DMS79 treated with DMSO at 0.1 percent for 48 hours (cell line): ENCODE results near the gene OR2Z1.
"Not testable (repeated sequence)": the region's sequence is repeated elsewhere in the genome, so short reads cannot be mapped to it uniquely, and the experiment has no call there.

Source experiments
- DNase-seq: peaks from one replicate; lab custom pipeline; 2025; lab: John Stamatoyannopoulos, UW

OR2Z1 gene

GRCh38 chr19:8702350-8702749 is 19.1 kb upstream of the OR2Z1 start:
- DNase-seq = no peak

- DNase-seq = no peak
Measured at GRCh38 chr19:8703223-8703622, 18.2 kb upstream of the OR2Z1 start.

GRCh38 chr19:8705304-8705703 is 16.1 kb upstream of the OR2Z1 start:
- DNase-seq = not testable (repeated sequence)

DNA sequence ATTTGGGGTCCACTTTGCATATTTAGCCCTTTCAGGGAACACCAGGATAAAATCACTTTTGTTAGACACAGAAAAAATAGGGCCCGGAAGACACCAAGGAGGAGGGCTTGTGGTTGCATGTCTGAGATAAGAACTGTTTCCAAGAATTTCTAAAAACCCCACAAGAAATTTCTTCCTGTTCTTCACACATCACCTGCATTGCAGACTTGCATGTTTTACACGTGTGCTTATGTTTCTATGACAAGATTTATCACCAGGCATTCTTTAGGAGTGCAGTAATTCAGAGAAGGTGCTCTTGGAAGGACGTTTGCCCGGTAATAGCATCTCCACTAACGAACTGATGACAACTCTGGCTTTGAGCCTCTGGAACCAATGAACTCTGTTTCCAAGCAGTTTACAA is 15.7 kb upstream of the OR2Z1 start:
- no peak for DNase-seq

DNA sequence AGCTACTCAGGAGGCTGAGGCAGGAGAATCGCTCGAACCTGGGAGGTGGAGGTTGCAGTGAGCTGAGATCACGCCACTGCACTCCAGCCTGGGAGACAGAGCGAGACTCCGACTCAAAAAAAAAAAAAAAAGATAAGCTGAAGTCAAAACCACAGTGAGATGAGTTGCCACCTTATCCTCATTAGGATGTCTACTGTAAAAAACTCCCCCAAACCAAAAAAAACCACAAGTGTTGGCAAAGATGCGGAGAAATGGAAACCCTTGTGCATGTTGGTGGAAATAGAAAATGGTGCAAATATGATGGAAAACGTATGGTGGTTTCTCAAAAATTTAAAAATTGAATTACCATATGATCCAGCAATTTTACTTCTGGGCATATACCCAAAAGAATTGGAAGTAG is 11.1 kb upstream of the OR2Z1 start:
- DNase-seq = not testable (repeated sequence)

DNA sequence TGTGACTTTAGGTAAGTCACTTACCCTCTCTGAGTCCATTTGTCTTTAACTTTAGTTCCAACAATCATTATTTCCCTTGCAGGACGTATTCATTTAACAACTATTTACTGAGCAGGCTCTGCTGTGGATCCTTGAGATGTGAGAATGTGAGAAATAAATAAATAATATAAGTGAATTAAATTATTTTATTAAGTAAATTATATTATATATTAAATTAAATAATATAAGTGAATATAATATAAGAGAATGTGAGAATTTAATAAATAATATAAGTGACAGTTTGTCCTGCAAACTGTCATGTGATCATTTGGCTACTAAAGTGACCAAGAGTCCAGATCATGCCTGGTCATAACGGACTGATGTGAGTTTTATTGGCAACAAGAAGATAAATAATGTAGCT is 598 bp downstream of the OR2Z1 start:
- no peak for DNase-seq

DNA sequence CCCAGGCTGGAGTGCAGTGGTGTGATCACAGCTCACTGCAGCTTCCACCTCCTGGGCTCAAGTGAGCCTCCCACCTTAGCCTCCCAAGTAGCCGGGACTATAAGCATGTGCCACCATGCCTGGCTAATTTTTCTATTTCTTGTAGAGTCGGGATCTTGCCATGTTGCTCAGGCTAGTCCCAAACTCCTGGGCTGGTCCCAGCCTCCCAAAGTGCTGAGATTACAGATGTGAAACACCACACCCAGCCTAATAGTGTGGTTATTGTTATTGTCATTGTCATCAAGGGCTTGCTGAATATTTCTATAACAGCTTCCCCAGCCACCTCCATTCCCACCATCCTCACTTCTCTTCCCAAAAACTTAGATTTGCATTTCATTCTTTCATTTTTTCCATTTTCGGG is 2.8 kb downstream of the OR2Z1 start:
- no peak for DNase-seq

GRCh38 chr19:8731428-8732169 is 10.2 kb downstream of the OR2Z1 start:
- no peak for DNase-seq

DNA sequence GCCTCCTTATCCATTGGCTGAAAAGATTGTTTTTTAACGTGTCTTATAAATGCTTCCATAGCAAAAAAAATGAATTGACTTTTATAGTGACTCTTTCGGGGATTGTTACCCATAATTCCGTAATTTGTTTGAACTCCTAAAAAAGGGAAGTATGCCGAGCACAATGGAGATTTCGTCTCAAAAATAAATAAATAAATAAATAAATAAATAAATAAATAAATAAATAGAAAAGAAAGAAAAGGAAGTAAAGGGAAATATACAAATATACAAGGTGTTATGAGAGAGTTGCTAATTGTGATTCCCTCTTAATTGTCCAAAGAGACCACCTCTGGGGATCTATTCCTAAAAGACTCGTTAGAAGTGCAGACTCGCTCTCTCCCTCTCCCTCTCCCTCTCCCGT is 16.9 kb downstream of the OR2Z1 start:
- DNase-seq = no peak

GRCh38 chr19:8739291-8740065 is 18.0 kb downstream of the OR2Z1 start:
- DNase-seq = not testable (repeated sequence)

DNA sequence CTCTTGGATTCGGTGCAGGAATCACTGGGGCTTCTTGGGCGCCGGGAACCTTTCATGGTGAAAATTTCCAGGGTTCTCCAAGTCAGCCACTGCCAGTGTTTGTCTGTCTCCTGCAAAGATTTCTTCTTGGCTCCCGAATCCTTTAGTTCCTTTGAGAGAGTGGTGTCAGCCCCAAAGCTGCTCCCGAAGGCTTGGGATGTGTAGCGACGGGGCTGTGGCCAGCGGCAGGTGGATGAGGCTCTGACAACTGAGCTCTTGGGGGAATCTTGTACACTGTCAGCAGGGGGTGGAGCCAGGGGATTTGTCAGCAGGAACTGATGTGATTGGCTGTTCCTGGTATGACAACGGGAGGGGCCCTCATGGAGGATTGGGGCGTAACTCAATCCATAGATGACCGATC is 45.8 kb downstream of the OR2Z1 start:
- not testable (repeated sequence) for DNase-seq

- DNase-seq = not testable (repeated sequence)
Measured at GRCh38 chr19:8769265-8769664, 47.8 kb downstream of the OR2Z1 start.

DNA sequence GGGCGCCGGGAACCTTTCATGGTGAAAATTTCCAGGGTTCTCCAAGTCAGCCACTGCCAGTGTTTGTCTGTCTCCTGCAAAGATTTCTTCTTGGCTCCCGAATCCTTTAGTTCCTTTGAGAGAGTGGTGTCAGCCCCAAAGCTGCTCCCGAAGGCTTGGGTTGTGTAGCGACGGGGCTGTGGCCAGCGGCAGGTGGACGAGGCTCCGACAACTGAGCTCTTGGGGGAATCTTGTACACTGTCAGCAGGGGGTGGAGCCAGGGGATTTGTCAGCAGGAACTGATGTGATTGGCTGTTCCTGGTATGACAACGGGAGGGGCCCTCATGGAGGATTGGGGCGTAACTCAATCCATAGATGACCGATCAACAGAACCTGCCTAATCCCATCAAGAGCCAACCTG is 52.2 kb downstream of the OR2Z1 start:
- DNase-seq = not testable (repeated sequence)
